ENCODE results near the gene DCP1B. TPM values are rescaled to one million over a fixed set of nuclear protein-coding genes. Genes with fewer than 3 reads are reported as not detected.
A peak's percentile ranks its signal among the peaks of the same experiment; 100 is the strongest.

Gene DCP1B
- total and polyA plus RNA-seq, 11 donors, result 1.3 to 5.7 (median 2.4) TPM

DNA sequence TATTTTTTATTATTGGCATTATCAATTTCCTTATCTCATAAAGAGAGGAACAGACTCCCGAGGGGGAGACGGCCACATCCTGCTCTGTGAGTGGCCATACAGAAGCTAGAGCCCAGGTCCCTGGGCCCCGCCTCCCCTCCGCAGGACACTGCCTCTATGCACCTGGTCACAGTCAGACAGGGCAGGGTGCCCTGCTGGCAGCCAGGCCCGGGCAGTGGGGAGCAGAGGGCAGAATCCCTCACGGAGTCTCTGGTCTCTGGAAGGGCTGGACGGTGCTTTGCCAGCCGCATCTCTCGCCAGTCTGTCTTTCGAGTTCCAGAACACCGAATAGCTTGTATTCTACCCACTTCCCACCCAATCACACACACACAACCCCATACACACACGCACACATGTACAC is 69.4 kb downstream of the DCP1B start:
- TF ChIP-seq POLR2A (IDR thresholded peaks at IDR 0.05), result no peak
- TF ChIP-seq, protein P1, sequence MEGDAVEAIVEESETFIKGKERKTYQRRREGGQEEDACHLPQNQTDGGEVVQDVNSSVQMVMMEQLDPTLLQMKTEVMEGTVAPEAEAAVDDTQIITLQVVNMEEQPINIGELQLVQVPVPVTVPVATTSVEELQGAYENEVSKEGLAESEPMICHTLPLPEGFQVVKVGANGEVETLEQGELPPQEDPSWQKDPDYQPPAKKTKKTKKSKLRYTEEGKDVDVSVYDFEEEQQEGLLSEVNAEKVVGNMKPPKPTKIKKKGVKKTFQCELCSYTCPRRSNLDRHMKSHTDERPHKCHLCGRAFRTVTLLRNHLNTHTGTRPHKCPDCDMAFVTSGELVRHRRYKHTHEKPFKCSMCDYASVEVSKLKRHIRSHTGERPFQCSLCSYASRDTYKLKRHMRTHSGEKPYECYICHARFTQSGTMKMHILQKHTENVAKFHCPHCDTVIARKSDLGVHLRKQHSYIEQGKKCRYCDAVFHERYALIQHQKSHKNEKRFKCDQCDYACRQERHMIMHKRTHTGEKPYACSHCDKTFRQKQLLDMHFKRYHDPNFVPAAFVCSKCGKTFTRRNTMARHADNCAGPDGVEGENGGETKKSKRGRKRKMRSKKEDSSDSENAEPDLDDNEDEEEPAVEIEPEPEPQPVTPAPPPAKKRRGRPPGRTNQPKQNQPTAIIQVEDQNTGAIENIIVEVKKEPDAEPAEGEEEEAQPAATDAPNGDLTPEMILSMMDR (IDR thresholded peaks at IDR 0.05), result no peak
- Histone ChIP-seq H3K9me3 (no peaks in the 10 kb centered on the region), H3K27me3 (no peaks in the 10 kb centered on the region), H3K4me3 (no peak overlapping the region), H3K4me1 (peaks cover 0 to 51% (median 9%) of the 10 kb centered on the region in 12 donors), H3K27ac (peak overlapping the region in 1 of 12 donors; percentile 88), H3K36me3 (peaks cover 0 to 20% (median 0%) of the 10 kb centered on the region in 9 donors)
- intact Hi-C loops (cut with DNase I), result loop anchor here in 8 of 10 donors (2.0 to 5.0 kb wide), 4 partner anchors 283 to 303 kb away; no protein-coding TSS in a partner anchor
- WGBS, 4 donors, result 76 to 88% (median 86%) methylated on average over 9 to 12 of the region's 12 CpGs
- ATAC-seq (no peak), DNase-seq (no peak)

- H3K4me3 ChIP-seq, result no peak overlapping the region
- no peaks in the 10 kb centered on the region for H3K27me3 ChIP-seq
- no peak for ATAC-seq
- no peak for TF ChIP-seq POLR2A (IDR thresholded peaks at IDR 0.05)
- TF ChIP-seq, protein P1 (IDR thresholded peaks at IDR 0.05), result no peak
- DNase-seq, result peak in 1 of 5 donors; percentile 8
- H3K27ac ChIP-seq, result peak overlapping the region in 1 of 12 donors; percentile 58
- peaks cover 0 to 19% (median 0%) of the 10 kb centered on the region in 9 donors for H3K36me3 ChIP-seq
- peaks cover 0 to 45% (median 6%) of the 10 kb centered on the region in 12 donors for H3K4me1 ChIP-seq
- intact Hi-C loops (cut with DNase I), result loop anchor here in 1 of 10 donors (2.0 kb wide), 1 partner anchor 283 kb away; no protein-coding TSS in a partner anchor
- no peaks in the 10 kb centered on the region for H3K9me3 ChIP-seq
- 79 to 88% (median 83%) methylated on average over 4 to 5 of the region's 5 CpGs for WGBS, 4 donors
These were observed 70.2 kb downstream of the DCP1B start for GRCh38 chr12:1934068-1934467.

DNA sequence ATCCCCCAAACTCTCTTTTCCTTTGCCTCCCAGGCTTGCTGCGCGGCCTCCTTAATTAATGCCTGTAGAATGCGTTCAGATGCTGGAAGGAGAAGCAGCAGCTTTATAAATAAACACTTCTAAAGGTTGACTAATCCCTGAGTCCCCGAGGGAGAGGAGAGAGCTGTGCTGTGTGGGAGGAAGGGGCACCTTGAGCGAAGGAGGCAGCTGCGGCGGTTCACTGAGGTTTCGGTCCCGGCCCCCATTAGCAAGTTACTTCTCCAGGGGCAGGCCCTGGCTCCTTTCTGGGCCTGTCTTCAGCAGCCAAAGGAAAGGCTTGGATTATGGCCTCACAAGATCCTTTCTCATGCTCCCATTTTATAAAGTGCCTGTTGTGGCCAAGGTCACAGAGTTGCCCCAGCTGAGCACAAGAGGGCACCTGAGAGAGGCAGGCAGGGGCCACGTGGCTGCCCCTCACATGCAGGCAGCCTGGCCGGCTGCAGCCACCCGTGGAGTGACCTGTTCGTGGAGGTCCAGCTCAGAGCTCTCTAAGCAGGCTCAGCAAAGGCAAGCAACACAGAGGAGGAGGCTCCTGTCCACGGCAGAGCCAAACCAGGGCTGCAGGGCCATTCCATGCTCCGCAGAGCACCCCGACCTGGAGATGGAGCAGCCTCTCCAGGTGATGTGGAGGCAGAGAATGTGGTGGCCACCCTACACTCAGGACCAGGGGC is 70.8 kb downstream of the DCP1B start:
- intact Hi-C loops (cut with DNase I), result loop anchor here in 1 of 10 donors (2.0 kb wide), 1 partner anchor 283 kb away; no protein-coding TSS in a partner anchor
- TF ChIP-seq, protein P1 (IDR thresholded peaks at IDR 0.05), result no peak
- no peak for TF ChIP-seq POLR2A (IDR thresholded peaks at IDR 0.05)
- ATAC-seq, result no peak
- H3K36me3 ChIP-seq, result peaks cover 0 to 13% (median 0%) of the 10 kb centered on the region in 9 donors
- H3K9me3 ChIP-seq, result no peaks in the 10 kb centered on the region
- no peaks in the 10 kb centered on the region for H3K27me3 ChIP-seq
- H3K27ac ChIP-seq, result peak overlapping the region in 1 of 12 donors; percentile 58
- peaks cover 0 to 47% (median 6%) of the 10 kb centered on the region in 12 donors for H3K4me1 ChIP-seq
- 73 to 77% (median 76%) methylated on average over 6 to 16 of the region's 16 CpGs for WGBS, 4 donors
- no peak overlapping the region for H3K4me3 ChIP-seq
- peak in 1 of 5 donors; percentile 16 for DNase-seq

DNA sequence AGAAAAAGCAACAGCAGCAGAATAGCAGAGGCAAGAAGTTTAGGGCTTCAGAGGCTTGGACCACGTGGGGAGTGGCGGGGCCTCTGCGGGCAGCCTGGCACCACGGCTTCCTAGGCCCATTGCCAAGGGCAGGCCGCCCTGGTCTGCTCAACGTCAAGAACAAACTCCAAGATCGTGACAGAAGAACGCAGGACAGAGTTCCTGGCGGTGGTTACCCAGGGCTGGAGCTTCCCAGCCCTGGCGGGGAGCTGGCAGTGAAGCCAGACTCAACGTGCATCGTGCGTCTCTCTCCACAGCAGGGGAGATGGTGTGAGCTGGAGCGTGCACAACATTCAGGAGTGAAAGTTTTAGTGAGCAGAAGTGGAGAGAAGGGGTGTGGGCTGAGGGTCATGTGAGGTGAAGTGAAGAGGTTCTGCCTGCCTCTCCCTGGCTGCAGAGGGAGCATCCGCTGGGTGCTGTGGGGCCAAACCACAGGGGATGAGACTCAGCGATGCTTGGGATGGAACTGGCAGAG is 71.9 kb downstream of the DCP1B start:
- ATAC-seq (peak; percentile 74 to 87 (median 80)), DNase-seq (peak; percentile 77 to 90 (median 85))
- Histone ChIP-seq H3K36me3 (peaks cover 0 to 1% (median 0%) of the 10 kb centered on the region in 9 donors), H3K4me1 (peaks cover 0 to 58% (median 11%) of the 10 kb centered on the region in 12 donors), H3K27me3 (peaks cover 0 to 3% (median 0%) of the 10 kb centered on the region in 9 donors), H3K9me3 (no peaks in the 10 kb centered on the region), H3K27ac (peak overlapping the region in 6 of 12 donors; percentile 5 to 70 (median 38)), H3K4me3 (no peak overlapping the region)
- intact Hi-C loops (cut with DNase I), result no loop called here
- TF ChIP-seq, protein P1 (IDR thresholded peaks at IDR 0.05), result no peak
- no peak for TF ChIP-seq POLR2A (IDR thresholded peaks at IDR 0.05)
- WGBS, 4 donors, result 32 to 40% (median 36%) methylated on average over 16 of the region's 16 CpGs
